HG03469 (cell line): ENCODE measurements around the gene KCNMA1.
"Not testable (repeated sequence)": the region's sequence is repeated elsewhere in the genome, so short reads cannot be mapped to it uniquely, and the experiment has no call there.

Source experiments
- ATAC-seq: cut with Tn5 transposase; IDR thresholded peaks from one replicate; pipeline ENCODE4 v1.9.1; 2021; ENCODE audit warnings: mild to moderate bottlenecking, moderate library complexity, moderate number of reproducible peaks; ENCODE audit not compliant: unreplicated experiment

KCNMA1 gene

DNA sequence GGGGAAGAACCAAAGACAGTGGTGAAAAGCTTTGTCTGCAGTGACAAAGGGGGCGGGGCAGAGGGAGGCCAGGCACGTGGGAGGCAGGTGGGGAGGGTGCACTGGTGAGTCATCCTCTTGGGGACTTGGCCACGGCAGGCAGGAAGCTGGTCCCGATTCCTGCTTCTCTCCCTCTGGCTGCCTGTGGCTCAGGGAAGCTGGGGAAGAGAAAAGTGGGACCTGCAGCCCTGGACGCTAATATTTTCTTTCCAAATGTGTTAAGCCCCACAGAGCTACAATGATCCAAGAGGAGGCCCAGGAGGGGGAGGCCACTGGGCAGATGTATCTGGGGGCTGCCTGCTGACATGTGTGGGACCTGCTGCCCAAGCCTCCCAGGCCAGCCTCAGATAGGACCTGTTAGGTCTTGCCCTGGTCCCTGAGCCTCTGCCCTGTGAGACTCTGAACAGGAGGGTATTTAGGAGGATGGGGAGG lies 231.8 kb downstream of the KCNMA1 start:
- ATAC-seq, result no peak

DNA sequence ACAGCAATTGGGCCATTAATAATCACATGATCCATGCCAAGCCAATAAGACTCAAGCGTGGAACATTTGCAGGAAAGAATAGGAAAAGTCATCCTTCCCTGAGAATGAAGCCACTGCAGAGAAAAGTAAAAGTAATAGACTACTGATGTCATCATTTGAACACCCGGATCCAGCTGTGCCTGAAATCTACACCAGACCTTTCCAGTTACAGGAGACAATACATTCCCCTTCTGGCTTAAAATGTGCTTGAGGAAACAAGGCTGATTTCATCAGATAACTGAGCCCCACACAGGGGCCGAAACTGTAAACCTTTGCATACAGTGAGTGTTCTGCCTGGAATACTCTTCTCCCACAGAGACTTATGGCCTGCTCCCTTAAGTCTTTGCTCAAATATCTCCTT lies 232.8 kb downstream of the KCNMA1 start:
- no peak for ATAC-seq

DNA sequence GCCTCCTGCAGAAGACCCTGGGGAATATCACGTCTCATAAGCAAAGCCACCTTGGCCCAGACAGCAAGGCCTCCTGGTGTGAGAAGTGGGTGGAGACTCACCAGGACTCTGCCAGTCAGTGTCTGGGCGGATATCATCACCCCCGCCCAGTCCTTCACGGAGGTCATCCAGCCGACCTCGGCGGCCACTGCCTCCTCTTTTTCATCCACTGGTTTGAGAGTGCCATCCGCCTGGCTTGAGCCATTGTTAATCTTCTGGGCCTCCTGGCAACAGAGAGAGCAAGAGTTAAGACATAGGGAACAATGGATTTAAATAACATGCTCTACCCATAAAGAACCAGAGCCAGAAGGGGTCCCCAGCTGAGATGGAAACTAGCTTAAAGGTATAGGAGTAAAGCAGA lies 233.8 kb downstream of the KCNMA1 start:
- ATAC-seq, result no peak

DNA sequence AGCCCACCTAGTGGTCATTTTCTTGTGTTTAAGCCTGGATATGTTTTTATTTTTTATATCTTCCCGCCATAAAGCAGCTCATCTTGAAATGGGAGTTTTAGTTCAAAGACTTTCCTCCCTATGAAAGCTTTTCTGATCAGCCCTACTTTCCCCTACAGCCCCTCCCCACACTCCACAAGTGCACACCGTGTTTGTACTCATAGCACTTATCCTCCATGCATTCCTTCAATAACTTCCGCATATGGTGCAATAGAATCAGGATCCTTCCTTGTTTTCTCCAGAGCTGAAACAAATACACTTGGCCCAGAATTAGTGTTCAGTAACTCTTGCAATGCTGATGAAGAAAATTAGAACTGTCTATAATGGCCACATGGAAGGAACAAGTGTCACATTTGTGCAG lies 235.9 kb downstream of the KCNMA1 start:
- no peak for ATAC-seq

DNA sequence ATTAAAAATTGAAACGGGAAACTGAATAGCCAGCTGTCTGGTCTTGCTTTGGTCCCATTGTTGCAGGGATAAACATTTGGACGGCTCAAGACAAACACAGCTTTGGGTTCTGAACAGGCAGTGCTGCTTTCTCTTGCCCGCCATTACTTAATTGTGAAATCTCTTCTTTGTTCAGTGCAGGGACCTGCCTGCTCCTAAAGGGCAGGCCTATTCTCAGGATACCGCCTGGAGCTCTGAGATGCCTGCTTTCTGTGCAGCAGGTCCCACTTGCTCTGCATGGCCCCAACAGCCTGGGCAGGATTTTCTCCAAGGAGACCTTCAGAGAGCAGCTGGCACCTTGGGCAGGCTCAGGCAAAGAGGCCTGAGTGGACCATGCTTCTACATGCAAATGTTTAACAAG lies 237.6 kb downstream of the KCNMA1 start:
- no peak for ATAC-seq

DNA sequence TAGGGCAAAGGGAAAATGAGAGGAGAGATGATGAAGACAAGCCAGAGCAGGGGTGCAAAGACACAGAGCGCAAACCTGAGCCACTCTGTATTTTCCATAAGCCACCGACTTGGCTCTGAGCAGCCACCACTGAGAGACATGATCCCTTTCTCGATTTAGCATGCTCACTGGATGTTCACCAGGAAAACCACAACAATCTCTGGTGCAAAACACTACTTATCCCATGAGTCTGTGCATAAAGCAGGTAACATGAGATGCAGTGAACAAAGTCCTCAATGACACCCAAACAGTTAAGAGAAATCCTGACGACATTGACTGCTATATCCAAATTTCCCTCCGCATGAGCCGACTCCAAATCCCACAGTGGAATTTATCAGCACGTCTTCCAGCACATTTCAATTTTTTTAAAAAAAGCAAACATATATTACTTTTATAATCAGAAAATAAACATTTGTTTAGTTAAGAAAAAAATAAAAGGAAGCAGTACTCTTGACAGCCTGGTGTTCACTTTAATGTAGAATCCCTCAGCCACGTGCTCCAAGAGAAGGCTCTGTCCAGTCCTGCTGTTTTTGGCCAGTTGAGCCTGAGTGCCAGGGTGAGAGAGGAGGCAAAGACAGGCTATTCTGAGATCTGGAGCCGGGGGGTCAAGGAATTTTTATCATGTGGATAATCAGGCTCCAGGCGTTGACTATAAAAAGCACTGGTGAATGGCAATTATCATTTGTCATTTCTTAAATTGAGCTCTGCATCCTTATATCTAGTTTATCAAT lies 238.4 kb downstream of the KCNMA1 start:
- ATAC-seq, result no peak

DNA sequence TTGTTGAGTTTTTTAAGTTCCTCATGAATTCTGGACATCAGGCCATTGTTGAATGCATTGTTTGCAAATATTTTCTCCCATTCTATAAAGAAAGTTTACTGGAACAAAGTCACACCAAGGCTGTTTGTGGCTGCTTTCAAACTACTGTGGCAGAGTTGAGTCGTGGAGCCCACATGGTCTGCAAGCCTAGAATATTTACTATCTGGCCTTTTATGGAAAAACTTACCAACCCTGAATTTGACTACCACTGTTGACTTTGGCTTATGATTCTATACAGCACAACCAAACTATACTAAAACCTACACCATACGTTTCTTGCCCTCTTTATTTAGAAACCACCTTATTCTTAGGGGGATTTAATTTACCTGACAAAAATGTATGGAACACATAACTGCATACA lies 239.1 kb downstream of the KCNMA1 start:
- no peak for ATAC-seq

DNA sequence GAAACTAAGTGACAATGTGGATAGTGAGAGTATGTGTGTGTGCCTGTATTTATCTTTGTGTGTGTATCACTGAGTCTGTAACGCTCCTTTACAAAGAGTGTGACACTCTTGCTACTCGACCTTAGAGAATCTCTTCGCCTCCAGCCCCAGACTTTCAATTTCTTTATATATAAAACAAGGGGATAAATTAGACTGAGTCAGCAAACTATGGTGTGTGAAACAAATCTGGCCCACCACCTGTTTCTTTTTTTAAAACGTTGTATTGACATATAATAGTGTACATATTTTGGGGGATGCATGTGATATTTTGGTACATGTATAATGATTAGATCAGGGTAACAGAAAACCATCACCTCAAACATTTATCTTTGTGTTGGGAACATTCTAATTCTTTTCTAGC lies 240.5 kb downstream of the KCNMA1 start:
- ATAC-seq, result no peak

DNA sequence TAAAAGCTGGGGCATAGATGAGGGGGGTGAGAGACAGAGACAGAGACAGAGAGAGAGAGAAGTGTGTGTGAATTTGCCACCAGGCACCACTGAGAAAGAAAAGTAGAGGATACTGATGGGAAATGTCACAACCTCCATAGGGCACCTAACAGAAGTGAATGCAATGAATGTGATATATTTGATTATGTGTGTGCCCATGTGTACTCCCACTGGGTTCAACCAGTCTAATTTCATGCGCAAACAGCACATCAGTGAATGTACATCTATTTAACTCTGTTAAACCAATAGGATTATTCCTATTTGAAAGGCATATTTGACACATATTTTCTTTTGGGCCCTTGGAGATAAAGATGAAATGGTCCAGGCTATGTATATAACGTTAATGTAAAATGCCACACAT lies 241.3 kb downstream of the KCNMA1 start:
- no peak for ATAC-seq

DNA sequence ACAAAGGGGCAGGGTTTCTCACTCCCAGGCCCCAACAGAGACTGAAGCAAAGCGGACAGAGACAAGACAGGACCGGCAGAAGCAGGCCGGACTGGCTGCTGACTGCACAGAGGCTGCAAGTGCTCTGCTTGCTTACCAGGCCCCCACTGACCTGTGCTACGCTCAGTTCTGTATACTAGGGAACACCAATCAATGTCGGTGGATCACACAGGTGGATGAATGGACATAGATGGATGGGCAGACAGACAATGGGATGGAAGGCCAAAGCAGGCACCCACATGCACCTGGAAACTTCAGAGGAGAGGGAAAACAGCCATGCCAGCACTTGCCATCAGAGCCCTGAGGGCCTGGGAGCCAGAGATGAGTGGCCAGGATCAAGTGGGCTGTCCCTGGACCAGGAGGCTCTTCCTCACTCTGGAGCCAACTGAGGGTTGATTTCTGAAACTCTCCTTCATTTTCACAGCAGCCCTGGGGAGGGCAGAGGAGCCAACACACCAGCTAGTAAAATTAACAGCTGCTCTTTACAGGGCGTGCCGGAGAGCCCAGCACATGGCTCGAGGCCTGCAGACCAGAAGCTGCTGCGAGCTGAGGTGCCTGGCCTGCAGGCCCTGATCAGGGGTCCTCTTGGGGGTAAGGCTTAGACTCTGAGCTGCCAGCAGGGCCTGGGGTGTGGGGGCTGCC lies 243.6 kb downstream of the KCNMA1 start:
- no peak for ATAC-seq

DNA sequence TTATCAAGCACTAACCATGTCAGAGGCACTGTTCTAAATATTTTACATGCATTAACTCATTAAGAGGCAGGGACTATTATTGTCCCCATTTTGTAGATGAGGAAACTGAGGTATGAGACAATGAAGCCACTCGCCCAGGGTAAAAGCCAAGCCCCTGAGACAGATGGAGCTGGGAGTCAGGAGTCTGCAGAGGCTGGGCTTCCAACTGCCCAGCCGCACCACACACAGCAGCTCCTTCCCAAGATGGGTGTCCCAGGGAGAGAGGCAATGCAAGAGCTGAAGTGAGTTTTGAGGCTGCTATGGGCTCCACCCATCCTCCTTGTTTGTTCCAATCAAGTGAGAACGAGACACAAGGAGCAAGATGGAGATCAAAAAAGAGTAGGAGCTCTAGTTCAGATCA lies 244.2 kb downstream of the KCNMA1 start:
- no peak for ATAC-seq

DNA sequence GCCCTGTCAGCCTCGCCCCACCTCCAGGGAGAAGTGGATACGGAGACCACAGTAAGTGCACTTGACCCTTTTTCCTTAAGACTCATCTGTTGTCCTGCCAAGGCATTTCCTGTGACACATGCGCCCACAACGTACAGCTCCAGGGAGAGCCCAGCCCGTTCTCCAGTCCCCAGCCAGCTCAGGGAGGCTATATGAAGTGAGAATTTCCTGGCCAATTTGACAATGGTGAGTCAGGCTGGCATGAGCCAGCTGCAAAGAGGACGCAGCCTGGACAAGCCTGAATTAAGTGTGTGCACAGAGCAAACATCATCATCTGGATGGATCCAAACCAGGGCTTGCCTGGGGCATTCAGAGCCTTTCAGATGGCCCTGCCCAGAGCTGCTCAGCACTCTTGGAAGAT lies 244.8 kb downstream of the KCNMA1 start:
- no peak for ATAC-seq

DNA sequence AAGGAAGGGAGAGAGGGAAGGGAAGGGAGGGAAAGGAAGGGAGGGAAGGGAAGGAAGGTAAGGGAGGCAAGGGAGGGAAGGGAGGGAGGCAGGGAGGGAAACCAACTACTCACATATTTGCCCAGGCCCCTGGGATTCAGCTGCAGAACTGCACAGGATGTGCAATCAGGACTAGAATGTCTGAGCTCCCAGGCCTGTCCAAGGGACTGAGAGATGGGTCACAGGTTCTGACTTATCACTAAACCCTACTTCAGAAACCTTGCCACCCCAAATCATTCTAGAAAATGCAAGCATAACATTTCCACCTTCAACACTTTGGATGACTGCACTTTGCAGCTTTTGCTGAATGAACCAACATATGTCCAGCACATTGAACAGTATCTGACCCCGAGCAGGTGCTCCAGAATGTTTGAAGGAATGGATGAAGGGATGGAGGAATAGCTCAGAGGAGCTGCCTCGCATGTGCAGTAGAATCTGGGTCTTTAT lies 245.3 kb downstream of the KCNMA1 start:
- no peak for ATAC-seq

DNA sequence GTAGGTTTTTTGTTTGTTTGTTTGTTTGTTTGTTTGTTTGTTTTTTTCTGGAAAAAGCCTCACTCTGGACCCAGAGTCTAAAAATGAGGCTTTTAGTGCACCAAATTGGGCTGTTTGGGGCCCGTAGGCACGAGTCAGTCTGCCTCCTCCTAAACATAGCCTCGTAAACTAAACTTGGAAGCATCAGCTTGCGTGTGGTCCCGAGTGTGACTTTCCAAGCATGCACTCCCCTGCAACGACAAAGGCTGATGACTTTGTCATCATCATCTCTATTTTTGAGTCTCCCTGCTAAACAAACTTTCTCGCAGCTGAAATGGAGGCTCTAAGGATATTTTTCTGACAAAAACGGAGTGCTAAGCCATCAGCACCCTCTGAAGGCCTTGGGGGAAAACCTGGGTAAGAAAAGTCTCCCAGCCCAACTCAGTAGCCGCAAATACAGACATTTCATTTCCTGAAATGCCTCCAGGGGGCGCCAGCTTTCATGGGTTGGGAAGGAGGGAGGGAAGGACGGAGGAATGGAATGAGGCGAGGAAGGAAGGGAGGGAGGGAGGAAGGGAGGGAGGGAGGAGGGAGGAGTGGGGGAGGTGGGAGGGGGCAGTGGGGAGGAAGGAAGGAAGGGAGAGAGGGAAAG lies 245.9 kb downstream of the KCNMA1 start:
- no peak for ATAC-seq

DNA sequence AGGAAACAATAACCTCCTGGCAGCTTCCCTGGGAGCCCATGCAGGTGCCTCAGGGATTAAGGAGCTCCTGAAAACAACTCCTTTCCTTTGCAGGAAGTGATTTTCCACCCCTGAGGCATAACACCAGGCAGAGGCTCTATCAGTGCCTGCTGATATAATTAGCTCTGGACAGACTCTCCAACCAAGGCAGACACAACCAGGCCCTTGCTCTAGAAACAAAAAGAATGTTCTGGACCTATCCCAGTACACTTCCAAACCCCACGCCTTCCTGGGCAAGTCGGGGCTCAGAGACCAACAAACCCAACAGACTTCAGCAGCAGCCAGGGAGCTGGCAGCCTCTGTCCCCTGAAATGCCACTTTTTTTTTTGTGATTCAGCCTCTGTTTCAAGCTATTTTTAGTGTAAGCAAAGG lies 247.1 kb downstream of the KCNMA1 start:
- no peak for ATAC-seq

DNA sequence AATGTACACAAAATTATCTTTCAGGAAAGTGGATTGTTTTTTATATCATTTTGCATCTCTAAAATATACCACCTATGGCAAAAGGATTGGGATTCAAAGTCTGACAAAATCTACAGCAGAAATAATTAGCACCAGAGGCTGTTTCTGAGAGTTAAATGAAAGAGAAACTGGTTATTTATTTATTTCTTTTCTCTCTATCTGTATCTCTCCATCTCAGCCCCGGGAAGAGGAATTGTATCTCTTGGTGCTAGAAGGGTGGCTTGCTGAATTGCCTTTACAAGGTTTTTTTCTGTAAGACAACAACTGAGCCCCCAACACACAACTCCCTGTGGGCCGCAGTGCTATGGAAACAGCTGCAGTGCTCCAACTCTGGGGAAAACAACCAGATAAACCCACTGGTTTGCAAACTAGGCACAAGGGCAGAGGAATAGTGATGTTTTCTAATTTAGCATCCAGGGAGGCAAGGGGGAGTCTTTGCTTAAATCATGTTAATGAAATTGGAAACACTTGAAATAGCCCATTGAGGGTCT lies 249.0 kb downstream of the KCNMA1 start:
- no peak for ATAC-seq

DNA sequence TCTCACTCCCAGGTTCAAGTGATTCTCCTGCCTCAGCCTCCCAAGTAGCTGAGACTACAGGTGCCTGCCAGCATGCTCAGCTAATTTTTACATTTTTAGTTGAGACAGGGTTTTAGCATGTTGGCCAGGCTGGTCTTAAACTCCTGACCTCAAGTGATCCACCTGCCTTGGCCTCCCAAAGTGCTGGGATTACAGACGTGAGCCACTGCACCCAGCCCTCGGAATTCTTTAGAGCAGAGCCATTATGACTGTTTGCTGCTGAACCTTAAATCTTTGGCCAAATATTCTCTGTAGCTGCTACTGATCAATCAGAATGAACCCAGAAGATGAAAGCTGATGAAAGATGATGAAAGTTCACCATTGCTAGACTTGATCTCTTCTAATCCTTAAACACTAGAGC lies 249.9 kb downstream of the KCNMA1 start:
- not testable (repeated sequence) for ATAC-seq

DNA sequence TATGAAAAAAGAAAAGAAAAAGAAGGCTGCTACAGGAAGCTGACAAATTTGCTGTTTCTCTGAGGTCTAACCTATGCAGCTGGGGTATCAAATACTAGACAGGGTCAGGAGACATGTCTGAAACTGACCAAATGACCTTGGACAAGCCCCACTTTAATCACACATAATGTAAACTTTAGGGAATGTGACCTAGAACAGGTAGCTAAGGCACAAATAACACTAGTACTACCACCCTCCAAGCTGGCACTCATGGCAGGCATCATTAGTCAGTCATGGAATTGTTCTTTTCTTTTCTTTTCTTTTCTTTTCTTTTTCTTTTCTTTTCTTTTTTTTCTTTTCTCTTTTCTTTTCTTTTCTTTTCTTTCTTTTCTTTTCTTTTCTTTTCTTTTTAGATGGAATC lies 250.4 kb downstream of the KCNMA1 start:
- no peak for ATAC-seq

DNA sequence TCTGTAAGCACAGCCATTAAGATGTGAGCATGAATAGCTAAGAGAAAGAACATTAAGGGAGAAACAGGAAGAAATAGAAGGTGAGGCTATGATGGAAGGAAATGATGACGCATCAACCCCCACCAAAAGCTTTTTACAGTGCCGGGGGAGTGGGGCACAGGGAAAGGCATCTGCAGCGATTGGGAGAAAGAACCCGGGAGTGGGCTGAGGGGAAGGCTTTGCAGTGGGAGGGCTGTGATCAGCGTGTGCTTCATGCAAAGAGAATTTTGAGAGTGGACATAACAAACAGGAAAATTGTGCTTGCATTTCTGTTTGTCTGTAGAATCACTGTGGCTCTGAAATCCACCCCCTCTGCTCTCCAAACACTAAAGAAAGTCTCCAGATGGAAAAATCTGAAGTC lies 250.8 kb downstream of the KCNMA1 start:
- ATAC-seq, result no peak

DNA sequence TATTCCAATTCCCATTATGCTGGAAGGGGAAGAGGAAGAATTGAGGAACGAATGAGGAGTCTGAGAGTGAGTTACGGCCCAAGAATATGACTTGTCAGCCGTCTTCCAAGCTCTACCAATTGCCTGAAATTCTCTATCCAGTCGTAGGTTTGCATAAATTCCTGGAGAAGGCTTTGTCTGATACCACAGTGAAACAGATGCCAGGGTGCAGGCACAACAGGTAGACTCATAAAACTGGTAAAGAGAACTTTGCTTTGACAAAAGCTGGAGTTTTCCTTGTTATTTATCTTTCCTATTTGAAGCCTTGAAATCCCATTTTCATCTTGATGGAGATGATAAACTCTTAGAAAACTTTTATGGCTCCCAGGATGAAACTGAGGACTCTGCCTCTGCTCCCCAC lies 251.2 kb downstream of the KCNMA1 start:
- ATAC-seq, result no peak

DNA sequence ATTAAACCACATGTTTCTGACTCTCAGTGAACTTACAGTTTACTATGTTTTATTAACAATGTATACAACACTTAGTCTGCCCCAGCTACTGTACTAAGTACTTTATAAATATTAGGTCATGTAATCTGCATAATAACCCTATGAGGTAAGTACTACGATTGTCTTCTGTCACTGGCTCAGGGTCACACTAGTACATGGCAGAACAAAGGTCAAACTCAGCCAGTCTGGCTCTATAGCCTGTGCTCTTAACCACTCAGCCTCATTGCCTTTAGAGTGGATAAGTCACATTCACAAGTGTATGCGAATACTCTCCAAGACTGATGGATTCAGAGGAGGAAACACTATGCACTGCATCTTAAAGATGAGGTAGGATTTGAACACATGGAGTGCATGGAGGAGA lies 252.3 kb downstream of the KCNMA1 start:
- ATAC-seq, result no peak
